ENCODE results near the gene ZBTB16. TPM values are rescaled to one million over a fixed set of nuclear protein-coding genes. Genes with fewer than 3 reads are reported as not detected.

The ZBTB16 gene
- polyA plus RNA-seq, 3 donors: 4.1 to 12.3 (median 8.3) TPM

- no peaks in the 10 kb centered on the region for H3K36me3 ChIP-seq (replicated peaks in 1 of 2; ENCODE audit: control insufficient read depth in 1 of 2, insufficient read depth in 2 of 2, low read length in 2 of 2)
- Mint-ChIP-seq H3K4me1 (peaks cover 99% of the 10 kb centered on the region), H3K27ac (peak overlapping the region in 5 of 7 donors; percentile 6 to 78 (median 35)), H3K36me3 (peaks cover 21 to 30% of the 10 kb centered on the region in 2 donors), H3K4me3 (no peak overlapping the region), H3K9me3 (peaks cover 0 to 5% (median 0%) of the 10 kb centered on the region in 7 donors), H3K27me3 (ENCODE audit: low read depth in 3 of 3) (peaks cover 0 to 1% (median 0%) of the 10 kb centered on the region in 3 donors)
- DNase-seq: no peak
- H3K27me3 ChIP-seq (ENCODE audit: control insufficient read depth in 2 of 2, insufficient read depth in 2 of 2, low read length in 2 of 2): no peaks in the 10 kb centered on the region
- H3K4me2 ChIP-seq (replicated peaks; ENCODE audit: extremely low read depth, low read length, poor library complexity, severe bottlenecking): no peak overlapping the region
- H4K20me1 ChIP-seq (ENCODE audit: insufficient read depth, low read length): no peaks in the 10 kb centered on the region
- no peak for TF ChIP-seq CTCF (IDR thresholded peaks at IDR 0.05)
- H3K9ac ChIP-seq (ENCODE audit: insufficient read depth, low read length, poor library complexity, severe bottlenecking): no peak overlapping the region
- H3K27ac ChIP-seq (ENCODE audit: low read depth in 1 of 2, low read length in 2 of 2): no peak overlapping the region
- no peak overlapping the region for H3K4me3 ChIP-seq (replicated peaks in 1 of 3; ENCODE audit: low read depth in 2 of 3, low read length in 3 of 3)
- no peaks in the 10 kb centered on the region for H3K9me3 ChIP-seq (replicated peaks in 1 of 2; ENCODE audit: control insufficient read depth in 1 of 2, insufficient read depth in 1 of 2, low read length in 2 of 2)
- H3K4me1 ChIP-seq (ENCODE audit: control insufficient read depth in 1 of 2, insufficient read depth in 2 of 2, low read length in 2 of 2): peaks cover 85 to 99% of the 10 kb centered on the region in 2 donors
- intact Hi-C loops (cut with micrococcal nuclease): no loop called here
- H3K79me2 ChIP-seq (ENCODE audit: insufficient read depth, low read length): peaks cover 2% of the 10 kb centered on the region
- no CpG with 5 or more reads among the region's 6 CpGs for WGBS (ENCODE audit: insufficient coverage)
- no peak overlapping the region for H2AFZ ChIP-seq (ENCODE audit: insufficient read depth, low read depth, low read length, poor library complexity, severe bottlenecking)
Observed at GRCh38 chr11:114158421-114158820, 98.9 kb downstream of the ZBTB16 start.

- Histone ChIP-seq H3K4me1 (ENCODE audit: control insufficient read depth in 1 of 2, insufficient read depth in 2 of 2, low read length in 2 of 2) (peaks cover 85 to 99% of the 10 kb centered on the region in 2 donors), H3K27me3 (ENCODE audit: control insufficient read depth in 2 of 2, insufficient read depth in 2 of 2, low read length in 2 of 2) (no peaks in the 10 kb centered on the region), H4K20me1 (ENCODE audit: insufficient read depth, low read length) (no peaks in the 10 kb centered on the region), H3K4me2 (replicated peaks; ENCODE audit: extremely low read depth, low read length, poor library complexity, severe bottlenecking) (no peak overlapping the region), H2AFZ (ENCODE audit: insufficient read depth, low read depth, low read length, poor library complexity, severe bottlenecking) (no peak overlapping the region), H3K9ac (ENCODE audit: insufficient read depth, low read length, poor library complexity, severe bottlenecking) (no peak overlapping the region), H3K27ac (ENCODE audit: low read depth in 1 of 2, low read length in 2 of 2) (no peak overlapping the region), H3K36me3 (replicated peaks in 1 of 2; ENCODE audit: control insufficient read depth in 1 of 2, insufficient read depth in 2 of 2, low read length in 2 of 2) (no peaks in the 10 kb centered on the region), H3K4me3 (replicated peaks in 1 of 3; ENCODE audit: low read depth in 2 of 3, low read length in 3 of 3) (no peak overlapping the region), H3K9me3 (replicated peaks in 1 of 2; ENCODE audit: control insufficient read depth in 1 of 2, insufficient read depth in 1 of 2, low read length in 2 of 2) (no peaks in the 10 kb centered on the region), H3K79me2 (ENCODE audit: insufficient read depth, low read length) (peaks cover 2% of the 10 kb centered on the region)
- TF ChIP-seq CTCF (IDR thresholded peaks at IDR 0.05): no peak
- intact Hi-C loops (cut with micrococcal nuclease): no loop called here
- DNase-seq: no peak
- Mint-ChIP-seq H3K27ac (peak overlapping the region in 4 of 7 donors; percentile 91 to 98 (median 96)), H3K27me3 (ENCODE audit: low read depth in 3 of 3) (peaks cover 0 to 1% (median 0%) of the 10 kb centered on the region in 3 donors), H3K36me3 (peaks cover 21 to 30% of the 10 kb centered on the region in 2 donors), H3K4me3 (no peak overlapping the region), H3K4me1 (peaks cover 99% of the 10 kb centered on the region), H3K9me3 (peaks cover 0 to 5% (median 0%) of the 10 kb centered on the region in 7 donors)
- 96% methylated on average over 7 of the region's 7 CpGs for WGBS (ENCODE audit: insufficient coverage)
Observed at GRCh38 chr11:114158886-114159285, 99.4 kb downstream of the ZBTB16 start.
